Measurements from ENCODE around the gene NOPCHAP1.

- TF ChIP-seq POLR2A (IDR thresholded peaks at IDR 0.05) (no peak), CTCF (IDR thresholded peaks at IDR 0.05) (no peak)
Observed at GRCh38 chr12:104999347-104999685, 13.2 kb downstream of the NOPCHAP1 start.
